Mucosa of gallbladder (tissue), 1 donor: ENCODE results near the gene B2M. TPM values are rescaled to one million over a fixed set of nuclear protein-coding genes. Genes with fewer than 3 reads are reported as not detected.
"Not testable (repeated sequence)": the region's sequence is repeated elsewhere in the genome, so short reads cannot be mapped to it uniquely, and the experiment has no call there.

Experiments used
- DNase-seq: peaks from one replicate; pipeline ENCODE4 v3.0.0-alpha.2; 2020; ENCODE audit warnings: low spot score
- total RNA-seq: library from RNA; stranded (reverse); gene quantifications from one replicate; pipeline ENCODE4 v1.2.1, GENCODE V29; 2021
- donor health status: DM: no; HTN: no; CAD: no.

Gene B2M
- total RNA-seq, 1 donor from 2014 or later: 2,061 TPM

DNA sequence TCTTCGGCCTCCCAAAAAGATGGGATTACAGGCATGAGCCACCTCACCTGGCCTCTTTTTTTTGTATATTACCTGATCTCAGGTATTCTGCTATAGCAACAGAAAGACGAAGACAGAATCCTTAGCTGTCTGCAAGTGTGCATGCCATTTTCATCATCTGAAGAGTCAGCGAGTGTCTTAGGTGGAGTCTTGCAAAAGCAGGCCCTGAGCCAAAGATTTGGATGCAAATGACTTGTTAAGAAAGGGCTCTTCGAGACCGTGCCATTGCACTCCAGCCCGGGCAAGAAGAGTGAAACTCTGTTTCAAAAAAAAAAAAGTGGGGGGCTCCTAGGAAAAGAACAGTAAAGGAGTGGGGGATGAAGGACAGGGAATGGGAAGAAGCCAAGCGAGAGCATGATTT, 14.8 kb downstream of the B2M start:
- no peak for DNase-seq

DNA sequence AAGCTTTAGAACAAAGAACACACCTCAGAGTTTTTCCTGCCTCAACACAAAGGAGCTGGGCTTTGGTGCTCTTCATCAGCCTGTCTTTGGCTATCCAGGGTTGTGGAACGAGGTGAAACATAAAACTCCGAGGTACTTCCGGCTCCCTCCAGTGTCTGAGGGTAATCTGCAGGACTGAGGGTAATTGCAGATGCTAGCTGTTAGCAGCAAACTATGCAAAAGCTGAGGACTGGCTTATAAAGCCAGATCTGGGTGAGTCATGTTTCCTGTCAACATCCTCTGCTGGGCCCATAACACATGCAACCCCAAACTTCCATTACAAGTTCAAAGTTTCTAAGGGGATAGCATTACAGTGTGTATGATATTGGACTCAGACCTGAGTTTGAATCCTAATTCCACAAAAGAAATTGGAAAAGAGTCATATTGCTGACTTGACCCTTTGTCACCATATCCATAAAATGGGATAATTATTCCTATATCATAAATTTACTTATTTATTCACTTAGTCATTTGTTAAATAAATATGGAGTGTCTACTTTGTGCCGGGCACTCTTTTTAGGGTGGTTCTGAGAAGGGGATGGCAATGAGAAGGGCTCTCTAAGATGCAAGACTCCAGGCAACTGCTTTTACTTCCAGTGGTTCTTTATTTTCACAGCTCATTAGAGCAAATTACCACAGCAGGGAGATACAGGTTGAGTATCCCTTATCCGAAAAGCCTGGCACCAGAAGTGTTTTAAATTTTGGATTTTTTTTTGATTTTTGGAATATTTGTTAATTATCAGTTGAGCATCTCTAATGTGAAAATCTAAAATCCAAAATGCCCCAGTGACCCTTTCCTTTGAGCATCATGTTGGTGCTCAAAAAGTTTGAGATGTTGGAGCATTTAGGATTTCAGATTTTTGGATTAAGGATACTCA, 15.5 kb downstream of the B2M start:
- DNase-seq: peak; percentile 57

DNA sequence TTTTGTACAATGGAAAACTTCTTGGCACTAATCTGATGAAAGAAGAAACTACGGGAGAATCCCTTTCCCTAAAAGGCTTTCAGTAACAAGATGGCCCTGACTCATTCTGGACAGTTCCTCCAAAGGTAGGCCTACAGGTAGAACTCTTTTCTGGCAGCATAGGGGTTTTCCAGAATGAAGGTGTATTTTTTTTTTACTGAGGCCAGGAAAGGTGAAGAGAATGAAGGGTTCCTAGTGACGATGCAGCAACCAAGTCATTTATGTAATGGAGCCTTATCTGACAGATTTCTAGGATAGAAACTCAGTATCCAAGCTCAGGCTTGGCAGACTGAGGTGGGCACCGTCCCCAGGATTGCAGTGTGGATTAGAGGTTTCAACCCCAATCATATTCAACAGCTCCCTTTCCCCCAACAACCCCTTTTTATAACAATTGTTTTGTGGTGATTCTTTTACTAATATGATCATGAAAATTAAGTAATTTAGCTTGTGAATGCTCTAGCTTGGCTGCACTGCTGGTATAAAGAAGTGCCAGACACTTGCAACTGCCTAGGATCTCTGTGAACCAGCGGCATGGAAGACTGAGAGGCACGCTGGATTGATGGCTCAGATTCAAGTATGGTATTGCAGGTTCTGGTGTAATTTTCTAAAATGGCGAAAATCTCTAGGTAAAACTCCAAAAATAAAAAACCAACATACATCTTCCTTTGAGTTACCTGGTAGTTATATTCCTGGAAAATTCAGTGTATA, 16.3 kb downstream of the B2M start:
- no peak for DNase-seq

DNA sequence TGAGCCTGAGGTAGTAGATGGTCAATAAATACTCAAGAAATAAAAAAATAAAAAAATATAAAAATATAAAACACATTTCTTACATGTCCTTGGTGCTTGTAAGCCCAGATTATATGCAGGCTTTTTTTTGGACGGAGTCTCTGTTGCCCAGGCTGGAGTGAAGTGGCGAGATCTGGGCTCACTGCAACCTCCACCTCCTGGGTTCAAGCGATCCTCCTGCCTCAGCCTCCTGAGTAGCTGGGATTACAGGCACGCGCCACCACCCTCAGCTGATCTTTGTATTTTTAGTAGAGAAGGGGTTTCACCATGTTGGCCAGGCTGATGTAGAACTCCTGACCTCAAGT, 16.9 kb downstream of the B2M start:
- DNase-seq: not testable (repeated sequence)

DNA sequence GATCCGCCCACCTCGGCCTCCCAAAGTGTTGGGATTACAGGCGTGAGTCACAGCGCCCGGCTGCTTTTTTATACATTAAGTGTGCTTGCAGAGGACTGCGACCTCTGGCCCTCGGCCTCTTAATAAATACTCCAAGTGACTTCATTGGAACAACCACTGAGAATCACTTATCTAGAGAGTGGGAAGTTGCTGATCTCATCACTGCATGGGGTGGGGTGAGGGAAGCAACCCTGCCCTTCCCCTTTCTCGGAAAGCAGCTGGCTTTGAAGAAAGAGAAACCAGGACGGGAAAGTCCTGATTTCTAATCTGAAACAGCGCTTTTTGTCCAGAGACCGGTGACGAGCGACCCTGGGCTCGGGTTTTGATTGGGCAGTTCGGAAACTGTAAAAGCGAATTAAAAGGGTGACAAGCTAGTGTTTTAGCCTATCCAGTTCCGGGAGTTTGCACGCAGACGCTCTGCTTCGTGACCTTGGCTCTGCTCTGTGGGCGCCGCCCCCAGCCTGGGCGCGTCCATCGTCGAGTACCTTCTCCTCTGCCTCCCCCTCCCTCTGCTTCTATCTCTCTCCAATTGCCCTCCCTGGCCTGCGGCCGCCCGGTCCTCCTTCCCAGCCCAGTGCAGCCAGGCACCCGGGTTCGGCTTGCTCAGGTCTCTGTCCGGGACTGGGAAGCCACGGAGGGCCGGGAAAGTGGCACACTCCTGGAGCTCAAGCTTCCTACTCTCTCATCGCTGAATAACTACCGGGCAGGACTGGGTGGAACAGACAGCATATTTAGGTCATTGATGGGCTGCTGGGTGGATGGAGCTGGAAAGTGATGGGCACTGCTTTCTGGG, 17.5 kb downstream of the B2M start:
- peak; percentile 98 for DNase-seq

DNA sequence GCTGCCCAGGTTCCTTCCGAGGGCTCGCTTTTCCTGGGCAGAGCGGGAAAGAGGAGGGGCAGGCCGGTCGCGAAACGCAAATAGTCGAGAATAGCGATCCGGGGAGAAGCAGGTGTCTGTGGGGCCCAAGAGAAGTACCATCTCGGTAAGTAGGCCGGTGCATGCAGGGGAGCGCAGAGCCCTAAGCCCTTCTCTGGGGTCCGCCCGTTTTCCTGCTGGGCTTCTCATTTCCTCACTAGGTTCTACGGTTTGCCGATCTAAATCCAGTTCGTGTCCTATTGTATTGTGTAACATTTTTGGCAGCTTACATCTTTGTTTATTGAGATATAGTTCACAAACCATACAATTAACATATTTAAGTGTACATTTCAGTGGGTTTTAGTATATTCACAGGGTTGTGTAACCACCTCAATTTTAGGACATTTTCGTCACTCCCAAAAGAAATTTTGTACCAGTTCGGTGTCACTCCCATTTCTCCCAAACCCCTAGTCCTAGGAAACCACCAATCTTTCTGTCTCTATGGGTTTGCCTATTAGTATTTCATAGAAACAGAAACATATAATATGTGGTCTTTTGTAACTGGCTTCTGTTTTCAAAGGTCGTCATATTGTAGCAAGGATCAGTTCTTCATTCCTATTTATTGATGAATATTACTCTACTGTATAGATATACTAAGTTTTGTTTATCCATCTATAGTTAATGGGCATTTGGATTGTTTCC, 18.3 kb downstream of the B2M start:
- no peak for DNase-seq

DNA sequence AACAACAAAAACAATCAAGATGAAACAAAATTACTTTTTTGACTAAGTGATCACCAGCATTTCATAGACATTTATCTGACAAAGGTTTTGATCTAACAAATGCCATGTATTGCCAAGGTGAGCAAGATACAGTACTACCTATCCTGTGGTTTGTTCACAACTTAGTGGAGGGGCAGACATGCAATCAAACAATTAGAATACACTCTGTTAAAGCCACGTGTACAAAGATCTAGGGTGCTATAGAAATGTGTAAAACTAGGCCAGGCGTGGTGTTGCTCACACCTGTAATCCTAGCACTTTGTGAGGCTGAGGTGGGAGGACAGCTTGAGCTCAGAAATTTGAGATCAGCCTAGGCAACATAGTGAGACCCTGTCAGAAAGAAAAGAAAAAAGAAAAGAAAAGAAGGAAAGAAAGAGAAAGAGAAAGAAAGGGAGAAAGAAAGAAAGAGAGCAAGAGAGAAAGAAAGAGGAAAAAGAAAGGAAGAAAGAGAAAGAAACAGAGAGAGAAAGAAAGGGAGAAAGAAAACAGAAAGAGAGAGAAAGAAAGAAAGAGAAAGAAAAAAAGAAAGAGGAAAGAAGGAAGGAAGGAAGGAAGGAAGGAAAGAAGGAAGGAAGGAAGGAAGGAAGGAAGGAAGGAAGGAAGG, 23.6 kb downstream of the B2M start:
- no peak for DNase-seq

DNA sequence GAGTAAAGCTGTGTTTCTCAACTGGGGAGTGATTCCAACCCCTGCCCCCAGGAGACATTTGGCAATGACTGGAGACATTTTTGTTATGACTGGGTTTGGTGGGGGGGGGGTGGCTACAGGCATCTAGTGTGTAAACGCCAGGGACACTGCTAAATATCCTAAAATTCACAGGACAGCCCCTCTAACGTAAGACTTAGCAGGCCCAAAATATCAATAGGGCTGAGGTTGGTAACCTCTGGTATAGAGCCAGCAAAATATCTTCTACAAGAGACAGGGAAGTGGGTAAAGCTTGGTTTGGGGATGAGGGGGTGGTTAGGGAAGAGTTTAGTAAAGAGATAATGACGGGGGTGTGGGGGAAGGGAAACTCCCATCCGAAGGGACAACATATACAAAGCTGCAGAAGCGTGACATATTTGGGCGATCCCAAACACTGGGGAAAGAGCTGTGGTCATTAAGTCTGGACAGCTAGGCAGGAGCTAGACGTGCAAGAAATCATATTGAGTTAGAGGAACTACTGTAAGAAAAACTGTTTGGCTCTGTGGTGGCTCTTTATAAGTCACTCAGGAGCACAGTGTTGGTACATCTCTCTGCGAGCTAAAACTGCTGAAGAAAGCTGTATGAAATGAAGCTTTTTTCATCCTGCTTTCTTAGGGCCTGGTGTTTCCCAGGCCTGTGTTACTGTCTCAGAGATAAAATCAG, 24.3 kb downstream of the B2M start:
- no peak for DNase-seq

DNA sequence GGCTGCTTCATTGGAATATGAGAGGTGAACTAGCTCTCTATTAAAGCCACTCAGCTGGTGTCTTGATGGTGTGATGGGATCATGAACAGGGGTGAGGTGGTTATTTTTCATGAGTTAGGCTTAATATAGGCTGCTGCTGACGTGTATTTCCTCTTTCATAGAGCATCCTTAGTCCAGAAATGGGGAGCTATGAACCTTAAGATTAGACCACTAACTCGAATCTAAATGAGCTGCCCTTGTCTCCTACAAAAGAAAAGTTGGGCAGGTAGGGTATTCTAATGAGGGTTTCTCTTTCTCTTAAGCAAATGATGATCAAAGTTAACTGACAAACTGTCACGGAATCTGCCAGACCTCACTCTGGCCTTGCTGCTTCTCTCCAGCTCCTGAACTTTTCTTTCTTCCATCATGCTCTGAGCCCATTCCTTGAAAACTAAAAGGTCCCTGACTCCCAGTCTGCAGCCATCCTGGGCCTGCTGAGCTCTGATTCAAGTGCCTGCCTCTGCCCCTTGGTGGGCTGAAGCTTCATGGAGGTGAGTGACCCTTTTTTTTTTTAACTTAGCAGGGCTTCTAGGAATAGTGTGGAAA, 25.0 kb downstream of the B2M start, which contains the start of gene TRIM69:
Gene TRIM69 (plus strand): TSS at position 348 of the 585 bp plus-strand sequence. CDS start 177 bp downstream, at position 525.
- DNase-seq: no peak

DNA sequence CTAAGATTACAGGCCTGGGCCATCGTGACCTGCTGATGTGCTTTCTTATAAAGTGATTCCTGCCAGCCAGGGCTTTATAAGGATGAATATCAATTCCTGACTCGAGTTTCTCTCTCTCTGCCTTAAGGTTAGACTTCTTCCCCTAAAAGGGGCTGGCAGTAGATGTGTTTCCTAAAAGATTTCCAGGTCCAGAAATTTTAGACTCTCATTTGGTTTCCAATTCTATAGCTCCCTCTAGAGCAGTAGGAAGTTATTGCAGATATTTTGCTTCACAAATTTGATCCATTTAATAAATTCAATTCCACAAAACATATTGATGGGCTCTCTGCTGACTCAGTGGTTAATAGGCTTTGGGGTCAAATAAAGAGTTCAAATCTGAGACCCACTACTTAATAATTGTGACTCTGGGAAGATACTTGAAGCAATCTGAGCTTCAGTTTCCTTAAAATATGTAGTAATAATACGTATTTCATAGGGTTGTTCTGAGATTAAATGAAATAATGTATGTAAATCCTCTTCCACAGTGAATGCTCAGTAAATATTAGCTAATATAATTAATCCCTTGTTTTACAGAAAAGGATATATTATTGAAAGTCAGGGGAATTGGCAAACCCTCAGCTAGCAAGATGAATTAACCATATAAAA, 27.1 kb downstream of the B2M start:
- no peak for DNase-seq

DNA sequence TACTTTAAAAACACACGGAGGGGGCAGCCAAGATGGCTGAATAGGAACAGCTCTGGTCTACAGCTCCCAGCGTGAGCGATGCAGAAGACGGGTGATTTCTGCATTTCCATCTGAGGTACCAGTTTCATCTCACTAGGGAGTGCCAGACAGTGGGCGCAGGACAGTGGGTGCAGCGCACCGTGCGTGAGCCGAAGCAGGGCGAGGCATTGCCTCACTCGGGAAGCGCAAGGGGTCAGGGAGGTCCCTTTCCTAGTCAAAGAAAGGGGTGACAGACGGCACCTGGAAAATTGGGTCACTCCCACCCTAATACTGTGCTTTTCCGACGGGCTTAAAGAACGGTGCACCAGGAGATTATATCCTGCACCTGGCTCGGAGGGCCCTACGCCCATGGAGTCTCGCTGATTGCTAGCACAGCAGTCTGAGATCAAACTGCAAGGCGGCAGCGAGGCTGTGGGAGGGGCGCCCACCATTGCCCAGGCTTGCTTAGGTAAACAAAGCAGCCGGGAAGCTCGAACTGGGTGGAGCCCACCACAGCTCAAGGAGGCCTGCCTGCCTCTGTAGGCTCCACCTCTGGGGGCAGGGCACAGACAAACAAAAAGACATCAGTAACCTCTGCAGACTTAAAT, 28.0 kb downstream of the B2M start:
- not testable (repeated sequence) for DNase-seq

DNA sequence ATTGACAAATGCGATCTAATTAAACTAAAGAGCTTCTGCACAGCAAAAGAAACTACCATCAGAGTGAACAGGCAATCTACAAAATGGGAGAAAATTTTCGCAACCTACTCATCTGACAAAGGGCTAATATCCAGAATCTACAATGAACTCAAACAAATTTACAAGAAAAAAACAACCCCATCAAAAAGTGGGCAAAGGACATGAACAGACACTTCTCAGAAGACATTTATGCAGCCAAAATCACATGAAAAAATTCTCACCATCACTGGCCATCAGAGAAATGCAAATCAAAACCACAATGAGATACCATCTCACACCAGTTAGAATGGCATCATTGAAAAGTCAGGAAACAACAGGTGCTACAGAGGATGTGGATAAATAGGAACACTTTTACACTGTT, 32.1 kb downstream of the B2M start:
- not testable (repeated sequence) for DNase-seq

DNA sequence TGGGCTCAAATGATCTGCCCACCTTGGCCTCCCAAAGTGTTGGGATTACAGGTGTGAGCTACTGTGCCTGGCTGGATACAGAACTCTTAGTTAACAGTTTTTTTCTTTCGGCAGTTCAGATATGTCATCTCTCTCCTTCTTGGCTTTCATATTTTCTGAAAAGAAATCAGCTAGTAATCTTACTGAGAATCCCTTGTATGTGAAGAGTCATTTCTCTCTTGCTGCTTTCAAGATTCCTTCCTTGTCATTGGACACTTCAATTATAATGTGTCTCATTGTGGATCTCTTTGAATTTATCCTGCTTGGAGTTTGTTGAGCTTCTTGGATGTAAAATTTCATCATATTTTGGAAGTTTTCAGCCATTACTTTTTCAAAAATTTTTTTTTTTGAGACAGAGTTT, 42.0 kb downstream of the B2M start:
- DNase-seq: no peak

DNA sequence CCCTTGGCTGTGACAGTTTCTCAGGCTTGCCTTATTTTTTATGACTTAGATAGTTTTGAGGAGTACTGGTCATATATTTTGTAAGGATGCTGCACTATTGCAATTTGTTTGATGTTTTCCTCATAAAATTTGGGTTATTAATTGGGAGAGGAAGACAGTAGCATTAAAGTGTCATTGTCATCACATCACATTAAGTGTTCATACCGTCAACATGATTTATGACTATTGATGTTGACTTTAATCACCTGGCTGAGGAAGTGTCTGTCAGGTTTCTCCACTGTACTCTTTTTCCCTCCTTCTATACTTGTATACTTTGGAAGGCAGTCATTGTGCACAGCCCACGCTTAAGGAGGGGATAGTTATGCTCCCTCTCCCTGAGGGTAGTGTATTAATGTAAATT, 51.9 kb downstream of the B2M start:
- DNase-seq: no peak

DNA sequence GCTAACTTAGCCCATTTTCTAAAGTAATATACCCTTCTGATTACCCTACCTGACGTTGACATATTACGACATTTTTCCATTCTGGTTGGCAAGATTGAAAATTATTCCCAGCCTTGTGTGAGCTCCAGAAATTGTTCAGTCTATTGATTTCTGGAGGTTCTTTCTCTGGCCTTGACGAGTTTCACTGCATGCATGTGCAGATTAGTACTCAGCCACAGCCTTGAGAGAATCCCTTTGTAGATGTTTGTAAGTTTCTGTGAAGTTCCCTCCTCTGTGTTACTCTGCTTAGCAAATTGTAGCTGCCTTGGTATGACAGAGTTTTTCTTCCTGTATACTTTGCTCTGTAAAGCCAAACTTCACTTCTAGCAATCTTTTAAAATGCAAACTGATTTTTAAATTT, 52.5 kb downstream of the B2M start:
- DNase-seq: no peak

DNA sequence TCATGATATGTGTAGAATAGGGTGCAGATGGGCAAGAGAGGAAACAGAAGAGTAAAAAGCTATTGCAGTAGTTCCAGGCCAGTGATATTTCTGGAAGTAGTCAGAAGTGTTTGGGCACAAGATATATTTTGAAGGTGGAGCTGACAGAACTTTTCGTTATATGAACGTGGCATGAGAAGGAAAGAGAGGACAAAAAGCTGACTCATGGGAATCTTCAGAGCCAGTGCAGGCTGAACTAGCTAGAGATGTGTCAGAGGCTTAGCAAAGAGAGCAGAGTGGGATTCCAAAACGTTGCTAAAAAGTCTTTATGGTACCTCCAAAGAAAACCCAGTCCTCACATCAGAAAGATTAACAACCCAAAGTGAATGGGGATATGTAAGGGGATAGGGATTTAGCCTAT, 53.7 kb downstream of the B2M start:
- DNase-seq: no peak
